K562 (cell line): ENCODE results near the gene MTMR10. TPM values are rescaled to one million over a fixed set of nuclear protein-coding genes. Genes with fewer than 3 reads are reported as not detected.

Experiments used
- CXXC5 ChIP-seq: fragments of 250-450 bp; sonication (Bioruptor Pico); IDR thresholded peaks from 2 replicates; pipeline ENCODE4 v1.8.0; 2022; ENCODE audit warnings: inconsistent platforms, mild to moderate bottlenecking, moderate library complexity
- FOS ChIP-seq: IDR thresholded peaks from 3 replicates; pipeline ENCODE4 v1.6.1; 2011; ENCODE audit not compliant: insufficient read length; ENCODE audit errors: extremely low read depth
- FOXJ2 ChIP-seq: fragments of 200-800 bp; sonication (Bioruptor generic); IDR thresholded peaks from 2 replicates; pipeline ENCODE4 v1.6.1; 2016; ENCODE audit warnings: missing genetic modification characterization, missing compliant biosample characterization
- GTF2E2 ChIP-seq: fragments of 200-800 bp; sonication (Bioruptor generic); IDR thresholded peaks from 2 replicates; pipeline ENCODE4 v1.6.1; 2016; ENCODE audit warnings: missing genetic modification characterization, missing compliant biosample characterization
- MAFK ChIP-seq: IDR thresholded peaks from 2 replicates; pipeline ENCODE4 v1.6.1; 2011; ENCODE audit warnings: low read length, improper control_type of control experiment
- NCOA1 ChIP-seq: fragments of 450-650 bp; IDR thresholded peaks from 2 replicates; pipeline ENCODE4 v1.6.1; 2016; ENCODE audit warnings: low read depth
- NONO ChIP-seq, 2 experiments: fragments of 200-400 bp in 1 of 2; fragments of 450-650 bp in 1 of 2; formaldehyde crosslinking in 1 of 2; IDR thresholded peaks; 2 replicates each; pipeline ENCODE4 v1.6.1; 2017; ENCODE audit warnings: low read depth in 2 of 2, mild to moderate bottlenecking in 2 of 2, moderate library complexity in 2 of 2, low read length in 1 of 2
- POU5F1 ChIP-seq: fragments of 150-350 bp; IDR thresholded peaks from 2 replicates; pipeline ENCODE4 v1.6.1; 2014; ENCODE audit warnings: borderline replicate concordance, low read length, low read depth, mild to moderate bottlenecking; ENCODE audit not compliant: partially characterized antibody
- SAFB ChIP-seq: fragments of 200-400 bp; formaldehyde crosslinking; IDR thresholded peaks from 2 replicates; pipeline ENCODE4 v1.6.1; 2017; ENCODE audit warnings: low read depth, low read length, borderline replicate concordance
- TBL1XR1 ChIP-seq, 2 experiments: IDR thresholded peaks; 2 replicates each; pipeline ENCODE4 v1.6.1; 2012; ENCODE audit warnings: improper control_type of control experiment in 2 of 2, low read length in 2 of 2, mild to moderate bottlenecking in 1 of 2
- polyA plus RNA-seq, 8 experiments: library from polyadenylated mRNA; depleted of rRNA in 4 of 8; stranded (reverse) in 5 of 8; unstranded in 3 of 8; fragments of >200 nt; fragmentation: Nextera tagmentation in 2 of 8; fragmentation: Illumina TruSeq in 1 of 8; extraction: Ambion mirVana in 2 of 8; extraction: Trizol in 1 of 8; gene quantifications; 2 replicates each; pipeline versions ENCODE4 v1.2.1 to v1.2.3, GENCODE V29; 2011 to 2014; ENCODE audit warnings: inconsistent platforms in 1 of 8, missing spikeins in 1 of 8
- total RNA-seq, 7 experiments: library from RNA; depleted of rRNA in 6 of 7; stranded (reverse); fragments of >200 nt in 6 of 7; fragmentation: Illumina TruSeq in 2 of 7; extraction: Trizol in 2 of 7; gene quantifications; 2 replicates each; pipeline versions ENCODE4 v1.2.1 to v1.2.3, GENCODE V29; 2011 to 2021; ENCODE audit warnings: low replicate concordance in 1 of 7
- TF ChIP-seq, protein P1 (sequence below): fragments of 450-650 bp; IDR thresholded peaks from 2 replicates; pipeline ENCODE4 v1.6.1; 2017; ENCODE audit warnings: antibody characterized with exemption

The MTMR10 gene
- total and polyA plus RNA-seq, 9 of the 15 experiments (the other 6 are each of a cell fraction or from before 2014, with no cell fraction given), result 1.6 to 6.8 (median 4.8) TPM

DNA sequence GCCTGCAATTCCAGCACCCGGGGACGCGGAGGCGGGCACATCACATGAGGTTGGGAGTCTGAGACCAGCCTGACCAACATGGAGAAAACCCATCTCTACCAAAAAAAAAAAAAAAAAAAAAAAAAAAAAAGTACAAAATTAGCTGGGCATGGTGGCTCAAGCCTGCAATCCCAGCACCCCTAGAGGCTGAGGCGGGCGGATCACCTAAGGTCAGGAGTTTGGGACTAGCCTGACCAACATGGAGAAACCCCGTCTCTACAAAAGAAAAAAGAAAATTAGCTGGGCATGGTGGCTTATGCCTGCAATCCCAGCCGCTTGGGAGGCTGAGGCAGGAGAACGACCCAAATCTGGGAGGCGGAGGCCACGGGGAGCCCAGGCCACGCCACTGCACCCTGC is 95.2 kb downstream of the MTMR10 start (continued):
- TF ChIP-seq GTF2E2 (tag) (no peak), CXXC5 (CRISPR knock-in tag) (no peak), POU5F1 (no peak), FOXJ2 (tag) (no peak), NONO (IDR thresholded peaks at IDR 0.05; ENCODE audit: low read depth in 2 of 2, low read length in 1 of 2) (no peak), FOS (no peak), SAFB (no peak), MAFK (no peak), NCOA1 (no peak), TBL1XR1 (IDR thresholded peaks at IDR 0.05; ENCODE audit: low read length in 2 of 2) (no peak)
- TF ChIP-seq, protein P1, sequence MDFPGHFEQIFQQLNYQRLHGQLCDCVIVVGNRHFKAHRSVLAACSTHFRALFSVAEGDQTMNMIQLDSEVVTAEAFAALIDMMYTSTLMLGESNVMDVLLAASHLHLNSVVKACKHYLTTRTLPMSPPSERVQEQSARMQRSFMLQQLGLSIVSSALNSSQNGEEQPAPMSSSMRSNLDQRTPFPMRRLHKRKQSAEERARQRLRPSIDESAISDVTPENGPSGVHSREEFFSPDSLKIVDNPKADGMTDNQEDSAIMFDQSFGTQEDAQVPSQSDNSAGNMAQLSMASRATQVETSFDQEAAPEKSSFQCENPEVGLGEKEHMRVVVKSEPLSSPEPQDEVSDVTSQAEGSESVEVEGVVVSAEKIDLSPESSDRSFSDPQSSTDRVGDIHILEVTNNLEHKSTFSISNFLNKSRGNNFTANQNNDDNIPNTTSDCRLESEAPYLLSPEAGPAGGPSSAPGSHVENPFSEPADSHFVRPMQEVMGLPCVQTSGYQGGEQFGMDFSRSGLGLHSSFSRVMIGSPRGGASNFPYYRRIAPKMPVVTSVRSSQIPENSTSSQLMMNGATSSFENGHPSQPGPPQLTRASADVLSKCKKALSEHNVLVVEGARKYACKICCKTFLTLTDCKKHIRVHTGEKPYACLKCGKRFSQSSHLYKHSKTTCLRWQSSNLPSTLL, result no peak
